ENCODE data around the gene TOLLIP. TPM values are rescaled to one million over a fixed set of nuclear protein-coding genes. Genes with fewer than 3 reads are reported as not detected.

The TOLLIP gene
- total RNA-seq, 4 donors from 2014 or later = 50.9 to 89.0 (median 54.9) TPM

DNA sequence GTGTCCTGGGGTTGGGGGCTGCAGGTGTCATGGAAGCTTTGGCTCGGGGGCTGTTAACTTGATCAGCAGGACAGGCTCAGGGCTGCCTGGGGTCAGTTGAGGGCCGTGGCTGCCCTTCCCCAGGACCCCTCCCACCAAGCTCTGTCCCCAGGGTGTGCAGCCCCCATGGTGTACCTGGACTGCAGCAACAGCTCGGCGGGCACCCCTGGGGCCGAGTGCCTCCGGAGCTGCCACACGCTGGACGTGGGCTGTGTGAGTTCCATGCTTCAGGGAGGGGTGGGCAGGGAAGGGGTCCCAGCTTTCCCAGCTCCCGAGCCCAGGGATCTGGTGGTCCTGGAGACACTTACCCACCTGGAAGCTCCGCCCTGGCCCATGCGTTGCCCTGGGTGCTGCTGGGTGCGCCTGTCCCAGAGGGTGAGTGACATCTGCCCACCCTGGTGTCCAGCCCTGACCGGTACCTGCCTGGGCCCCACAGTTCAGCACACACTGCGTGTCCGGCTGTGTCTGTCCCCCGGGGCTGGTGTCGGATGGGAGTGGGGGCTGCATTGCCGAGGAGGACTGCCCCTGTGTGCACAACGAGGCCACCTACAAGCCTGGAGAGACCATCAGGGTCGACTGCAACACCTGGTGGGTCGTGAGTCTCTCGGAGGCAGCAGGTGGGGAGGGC is 75.2 kb downstream of the TOLLIP start:
- H3K4me3 ChIP-seq = no peak overlapping the region
- 66% methylated on average over 21 of the region's 22 CpGs; no CpG with 5 or more reads in 1 of the 2 donors for WGBS, 2 donors
- H3K4me1 ChIP-seq = no peaks in the 10 kb centered on the region
- H3K36me3 ChIP-seq = peaks cover 0 to 8% (median 0%) of the 10 kb centered on the region in 3 donors
- TF ChIP-seq POLR2A (IDR thresholded peaks at IDR 0.05) (no peak), EP300 (IDR thresholded peaks at IDR 0.05) (no peak), CTCF (IDR thresholded peaks at IDR 0.05) (no peak)
- DNase-seq (ENCODE audit: low spot score in 2 of 2) = no peak
- peaks cover 0 to 11% of the 10 kb centered on the region in 2 donors for H3K27me3 ChIP-seq
- no peak overlapping the region for H3K27ac ChIP-seq
- no peaks in the 10 kb centered on the region for H3K9me3 ChIP-seq

GRCh38 chr11:1233351-1234053 is 75.9 kb downstream of the TOLLIP start:
- WGBS, 2 donors = 67 to 82% methylated on average over 3 to 12 of the region's 21 CpGs
- peaks cover 0 to 8% (median 0%) of the 10 kb centered on the region in 3 donors for H3K36me3 ChIP-seq
- peaks cover 0 to 14% of the 10 kb centered on the region in 2 donors for H3K27me3 ChIP-seq
- no peaks in the 10 kb centered on the region for H3K9me3 ChIP-seq
- DNase-seq (ENCODE audit: low spot score in 2 of 2) = no peak
- H3K4me3 ChIP-seq = no peak overlapping the region
- H3K4me1 ChIP-seq = no peaks in the 10 kb centered on the region
- TF ChIP-seq CTCF (IDR thresholded peaks at IDR 0.05) = no peak
- no peak for TF ChIP-seq POLR2A (IDR thresholded peaks at IDR 0.05)
- TF ChIP-seq EP300 (IDR thresholded peaks at IDR 0.05) = no peak
- H3K27ac ChIP-seq = no peak overlapping the region

DNA sequence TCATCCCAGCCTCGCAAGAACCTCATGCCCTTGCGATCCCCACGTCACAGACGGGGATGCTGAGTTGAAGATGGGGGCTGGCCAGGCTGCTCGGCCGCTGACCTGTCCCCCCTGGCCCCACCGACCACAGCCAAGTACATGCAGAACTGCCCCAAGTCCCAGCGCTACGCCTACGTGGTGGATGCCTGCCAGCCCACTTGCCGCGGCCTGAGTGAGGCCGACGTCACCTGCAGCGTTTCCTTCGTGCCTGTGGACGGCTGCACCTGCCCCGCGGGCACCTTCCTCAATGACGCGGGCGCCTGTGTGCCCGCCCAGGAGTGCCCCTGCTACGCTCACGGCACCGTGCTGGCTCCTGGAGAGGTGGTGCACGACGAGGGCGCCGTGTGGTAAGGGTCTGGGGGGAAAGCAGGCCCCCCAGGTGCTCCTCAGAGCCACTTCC is 76.5 kb downstream of the TOLLIP start:
- DNase-seq (ENCODE audit: low spot score in 2 of 2) = no peak
- Histone ChIP-seq H3K4me1 (no peaks in the 10 kb centered on the region), H3K4me3 (no peak overlapping the region), H3K36me3 (peaks cover 0 to 8% (median 0%) of the 10 kb centered on the region in 3 donors), H3K9me3 (no peaks in the 10 kb centered on the region), H3K27me3 (peaks cover 0 to 14% of the 10 kb centered on the region in 2 donors), H3K27ac (no peak overlapping the region)
- WGBS, 2 donors = 77 to 81% methylated on average over 25 to 30 of the region's 30 CpGs
- TF ChIP-seq EP300 (IDR thresholded peaks at IDR 0.05) = no peak
- TF ChIP-seq POLR2A (IDR thresholded peaks at IDR 0.05) = no peak
- no peak for TF ChIP-seq CTCF (IDR thresholded peaks at IDR 0.05)

DNA sequence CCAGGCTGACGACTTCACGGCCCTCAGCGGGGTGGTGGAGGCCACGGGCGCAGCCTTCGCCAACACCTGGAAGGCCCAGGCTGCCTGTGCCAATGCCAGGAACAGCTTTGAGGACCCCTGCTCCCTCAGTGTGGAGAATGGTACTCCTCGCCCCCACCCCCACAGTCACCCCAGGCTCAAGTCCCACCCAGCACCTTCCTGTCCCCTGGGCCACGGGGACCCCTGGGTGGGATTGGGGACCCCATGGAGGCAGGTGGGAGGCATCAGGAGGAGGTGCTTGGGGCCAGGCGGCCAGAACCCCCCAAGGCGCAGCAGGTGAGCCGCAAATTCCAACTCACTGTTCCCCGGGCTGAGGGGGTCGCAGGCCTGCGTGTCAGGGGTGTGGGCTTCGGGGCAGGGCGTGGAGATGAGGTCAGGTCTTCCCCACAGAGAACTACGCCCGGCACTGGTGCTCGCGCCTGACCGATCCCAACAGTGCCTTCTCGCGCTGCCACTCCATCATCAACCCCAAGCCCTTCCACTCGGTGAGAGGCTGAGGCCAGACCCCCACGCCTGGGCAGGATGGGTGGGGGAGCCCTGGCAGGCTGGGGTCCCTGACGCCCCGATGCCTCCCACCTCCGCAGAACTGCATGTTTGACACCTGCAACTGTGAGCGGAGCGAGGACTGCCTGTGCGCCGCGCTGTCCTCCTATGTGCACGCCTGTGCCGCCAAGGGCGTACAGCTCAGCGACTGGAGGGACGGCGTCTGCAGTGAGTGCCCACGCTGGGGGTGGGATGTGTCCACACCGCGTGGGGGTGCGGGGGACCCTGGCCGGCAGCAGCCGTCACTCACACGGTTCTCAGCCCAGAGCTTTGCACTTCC is 77.2 kb downstream of the TOLLIP start:
- no peaks in the 10 kb centered on the region for H3K9me3 ChIP-seq
- no peak overlapping the region for H3K27ac ChIP-seq
- DNase-seq (ENCODE audit: low spot score in 2 of 2) = no peak
- no peak overlapping the region for H3K4me3 ChIP-seq
- no peak for TF ChIP-seq EP300 (IDR thresholded peaks at IDR 0.05)
- peaks cover 0 to 14% of the 10 kb centered on the region in 2 donors for H3K27me3 ChIP-seq
- WGBS, 2 donors = 76 to 81% methylated on average over 23 to 40 of the region's 46 CpGs
- peaks cover 0 to 8% (median 0%) of the 10 kb centered on the region in 3 donors for H3K36me3 ChIP-seq
- no peaks in the 10 kb centered on the region for H3K4me1 ChIP-seq

GRCh38 chr11:1231396-1232020 is 77.9 kb downstream of the TOLLIP start:
- DNase-seq (ENCODE audit: low spot score in 2 of 2) = no peak
- H3K36me3 ChIP-seq = peaks cover 0 to 1% (median 0%) of the 10 kb centered on the region in 3 donors
- H3K27ac ChIP-seq = no peak overlapping the region
- H3K9me3 ChIP-seq = no peaks in the 10 kb centered on the region
- no peak overlapping the region for H3K4me3 ChIP-seq
- WGBS, 2 donors = 44 to 60% methylated on average over 11 to 12 of the region's 22 CpGs
- TF ChIP-seq POLR2A (IDR thresholded peaks at IDR 0.05) = no peak
- no peak for TF ChIP-seq CTCF (IDR thresholded peaks at IDR 0.05)
- TF ChIP-seq EP300 (IDR thresholded peaks at IDR 0.05) = no peak
- no peaks in the 10 kb centered on the region for H3K4me1 ChIP-seq
- H3K27me3 ChIP-seq = peaks cover 0 to 14% of the 10 kb centered on the region in 2 donors

Data from tibial nerve (tissue), 4 donors.